SIG-M5 treated with dmso at 0.1 percent for 504 hours (cell line): ENCODE results near the gene PKP3.
"Not testable (repeated sequence)": the region's sequence is repeated elsewhere in the genome, so short reads cannot be mapped to it uniquely, and the experiment has no call there.

Source experiments
- DNase-seq: peaks from one replicate; lab custom pipeline; 2025; ENCODE audit not compliant: unreplicated experiment; lab: John Stamatoyannopoulos, UW

Gene PKP3

DNA sequence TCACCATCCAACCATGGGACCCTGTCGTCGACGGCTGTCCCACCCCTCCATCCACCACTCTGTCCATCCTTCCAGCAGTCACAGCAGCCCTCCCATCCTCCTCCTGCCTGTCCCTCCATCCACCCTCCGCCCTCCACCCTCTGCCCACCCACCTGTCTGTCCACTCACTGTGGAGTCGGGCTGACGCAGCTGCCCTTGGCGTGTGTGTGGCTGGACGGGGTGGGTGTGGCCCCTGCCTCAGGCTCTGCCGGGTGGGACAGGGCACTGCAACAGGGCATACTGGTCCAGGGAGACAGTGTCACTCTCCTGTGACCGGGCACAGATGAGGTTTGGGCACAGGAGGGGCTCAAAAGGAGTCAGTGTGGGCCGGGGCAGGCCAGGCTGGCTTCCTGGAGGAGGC, 1.9 kb downstream of the PKP3 start:
- DNase-seq = no peak

GRCh38 chr11:396511-396947, 2.5 kb downstream of the PKP3 start:
- DNase-seq = no peak

- no peak for DNase-seq
Measured at GRCh38 chr11:396948-397548, 3.0 kb downstream of the PKP3 start.

DNA sequence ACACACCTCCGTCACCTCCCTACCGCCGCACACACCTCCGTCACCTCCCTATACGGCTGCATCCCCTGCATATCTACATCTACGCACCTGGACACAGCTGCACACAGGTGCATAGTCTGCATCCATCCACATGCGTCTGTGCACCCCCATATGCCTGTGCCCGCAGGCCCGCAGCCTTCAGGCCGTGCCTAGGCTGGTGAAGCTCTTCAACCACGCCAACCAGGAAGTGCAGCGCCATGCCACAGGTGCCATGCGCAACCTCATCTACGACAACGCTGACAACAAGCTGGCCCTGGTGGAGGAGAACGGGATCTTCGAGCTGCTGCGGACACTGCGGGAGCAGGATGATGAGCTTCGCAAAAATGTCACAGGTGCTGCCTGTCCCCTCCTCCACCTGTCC, 4.8 kb downstream of the PKP3 start:
- no peak for DNase-seq

GRCh38 chr11:399731-400211, 5.8 kb downstream of the PKP3 start:
- DNase-seq = no peak

DNA sequence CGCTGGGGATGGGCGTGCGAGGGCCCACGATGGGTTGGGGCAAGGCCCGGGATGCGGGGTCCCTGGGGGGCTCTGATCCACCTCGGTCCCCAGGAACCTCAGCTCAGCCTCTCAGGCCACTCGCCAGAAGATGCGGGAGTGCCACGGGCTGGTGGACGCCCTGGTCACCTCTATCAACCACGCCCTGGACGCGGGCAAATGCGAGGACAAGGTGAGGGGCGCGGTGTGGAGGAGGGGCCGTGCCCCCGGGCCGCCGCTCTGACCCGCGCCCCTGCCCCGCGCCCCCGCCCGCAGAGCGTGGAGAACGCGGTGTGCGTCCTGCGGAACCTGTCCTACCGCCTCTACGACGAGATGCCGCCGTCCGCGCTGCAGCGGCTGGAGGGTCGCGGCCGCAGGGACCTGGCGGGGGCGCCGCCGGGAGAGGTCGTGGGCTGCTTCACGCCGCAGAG, 6.3 kb downstream of the PKP3 start:
- DNase-seq = no peak

- not testable (repeated sequence) for DNase-seq
Measured at GRCh38 chr11:401196-401595, 7.2 kb downstream of the PKP3 start.

DNA sequence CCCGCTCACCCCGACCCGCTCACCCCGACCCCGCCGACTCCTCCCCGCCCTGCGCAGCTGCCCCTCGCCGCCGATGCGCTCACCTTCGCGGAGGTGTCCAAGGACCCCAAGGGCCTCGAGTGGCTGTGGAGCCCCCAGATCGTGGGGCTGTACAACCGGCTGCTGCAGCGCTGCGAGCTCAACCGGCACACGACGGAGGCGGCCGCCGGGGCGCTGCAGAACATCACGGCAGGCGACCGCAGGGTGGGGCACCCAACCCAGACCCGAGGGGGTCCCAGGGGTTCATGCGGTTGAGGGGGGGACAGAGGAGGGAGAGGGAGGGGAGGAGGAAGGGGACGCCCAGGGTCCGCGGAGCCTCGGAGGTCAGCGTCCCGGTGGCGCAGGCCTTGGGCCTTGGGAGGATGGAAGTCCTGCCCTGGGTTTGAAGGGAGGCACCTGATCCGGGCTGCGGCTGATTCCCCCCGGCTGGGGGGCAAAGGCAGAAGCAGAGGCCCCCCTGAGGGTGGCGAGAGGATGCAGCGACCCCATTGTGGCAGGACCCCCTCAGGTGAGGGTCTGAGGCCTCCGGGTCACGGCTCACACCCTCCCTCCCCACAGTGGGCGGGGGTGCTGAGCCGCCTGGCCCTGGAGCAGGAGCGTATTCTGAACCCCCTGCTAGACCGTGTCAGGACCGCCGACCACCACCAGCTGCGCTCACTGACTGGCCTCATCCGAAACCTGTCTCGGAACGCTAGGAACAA, 9.2 kb downstream of the PKP3 start:
- no peak for DNase-seq

DNA sequence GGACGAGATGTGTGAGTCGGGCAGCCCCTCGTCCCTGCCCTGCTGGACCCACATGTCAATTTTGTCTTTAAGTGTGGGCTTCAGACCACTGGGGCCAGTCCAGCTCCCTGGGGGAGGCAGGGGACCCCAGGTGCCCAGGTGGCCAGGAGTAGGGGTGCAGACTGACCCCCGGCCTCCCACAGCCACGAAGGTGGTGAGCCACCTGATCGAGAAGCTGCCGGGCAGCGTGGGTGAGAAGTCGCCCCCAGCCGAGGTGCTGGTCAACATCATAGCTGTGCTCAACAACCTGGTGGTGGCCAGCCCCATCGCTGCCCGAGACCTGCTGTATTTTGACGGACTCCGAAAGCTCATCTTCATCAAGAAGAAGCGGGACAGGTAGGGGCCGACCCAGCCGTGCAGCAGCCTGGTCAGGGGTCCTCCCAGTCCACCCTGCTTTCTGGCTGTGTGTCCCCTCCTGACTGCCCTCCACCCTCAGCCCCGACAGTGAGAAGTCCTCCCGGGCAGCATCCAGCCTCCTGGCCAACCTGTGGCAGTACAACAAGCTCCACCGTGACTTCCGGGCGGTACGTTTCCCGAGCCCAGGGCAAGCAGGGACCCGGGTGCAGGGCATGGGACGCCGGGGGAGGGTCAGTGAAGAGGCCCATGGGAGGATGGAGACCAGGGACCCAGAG, 9.9 kb downstream of the PKP3 start:
- DNase-seq = no peak

GRCh38 chr11:404551-405264, 10.7 kb downstream of the PKP3 start:
- no peak for DNase-seq

DNA sequence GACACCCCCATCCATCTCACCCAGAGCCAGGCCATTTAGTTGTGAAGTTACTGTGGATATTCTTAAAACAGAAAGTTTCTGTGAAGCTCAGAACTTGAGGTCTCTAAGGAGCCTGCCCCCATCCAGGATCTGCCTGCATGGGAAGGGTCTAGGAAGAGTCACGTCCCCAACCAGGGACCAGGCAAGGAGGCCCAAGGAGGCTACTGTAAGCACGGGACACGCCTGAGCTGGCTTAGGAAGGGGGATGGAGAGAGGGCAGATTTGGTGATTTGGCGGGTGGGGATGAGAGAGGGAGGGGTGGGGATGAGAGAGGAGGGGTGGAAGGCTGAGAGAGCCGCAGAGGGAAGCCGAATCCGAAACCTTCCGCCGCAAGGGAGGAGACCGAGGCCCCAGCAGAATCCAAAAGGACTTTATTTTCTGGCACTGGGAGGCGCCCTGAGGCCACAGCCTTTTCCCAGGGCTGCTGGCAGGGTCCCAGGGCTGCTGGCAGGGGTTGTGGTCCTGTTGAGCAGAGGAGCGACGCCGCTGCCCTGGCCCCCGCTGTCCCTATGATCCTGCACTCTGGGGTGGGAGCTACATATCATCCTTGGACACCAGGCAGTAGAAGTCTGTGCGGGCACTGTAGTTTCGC, 11.4 kb downstream of the PKP3 start:
- no peak for DNase-seq

- no peak for DNase-seq
Measured at GRCh38 chr11:405954-406795, 12.2 kb downstream of the PKP3 start.

GRCh38 chr11:406796-407650, 13.0 kb downstream of the PKP3 start:
- peak; percentile 82 for DNase-seq

- DNase-seq = no peak
Measured at GRCh38 chr11:407651-408123, 13.7 kb downstream of the PKP3 start.

DNA sequence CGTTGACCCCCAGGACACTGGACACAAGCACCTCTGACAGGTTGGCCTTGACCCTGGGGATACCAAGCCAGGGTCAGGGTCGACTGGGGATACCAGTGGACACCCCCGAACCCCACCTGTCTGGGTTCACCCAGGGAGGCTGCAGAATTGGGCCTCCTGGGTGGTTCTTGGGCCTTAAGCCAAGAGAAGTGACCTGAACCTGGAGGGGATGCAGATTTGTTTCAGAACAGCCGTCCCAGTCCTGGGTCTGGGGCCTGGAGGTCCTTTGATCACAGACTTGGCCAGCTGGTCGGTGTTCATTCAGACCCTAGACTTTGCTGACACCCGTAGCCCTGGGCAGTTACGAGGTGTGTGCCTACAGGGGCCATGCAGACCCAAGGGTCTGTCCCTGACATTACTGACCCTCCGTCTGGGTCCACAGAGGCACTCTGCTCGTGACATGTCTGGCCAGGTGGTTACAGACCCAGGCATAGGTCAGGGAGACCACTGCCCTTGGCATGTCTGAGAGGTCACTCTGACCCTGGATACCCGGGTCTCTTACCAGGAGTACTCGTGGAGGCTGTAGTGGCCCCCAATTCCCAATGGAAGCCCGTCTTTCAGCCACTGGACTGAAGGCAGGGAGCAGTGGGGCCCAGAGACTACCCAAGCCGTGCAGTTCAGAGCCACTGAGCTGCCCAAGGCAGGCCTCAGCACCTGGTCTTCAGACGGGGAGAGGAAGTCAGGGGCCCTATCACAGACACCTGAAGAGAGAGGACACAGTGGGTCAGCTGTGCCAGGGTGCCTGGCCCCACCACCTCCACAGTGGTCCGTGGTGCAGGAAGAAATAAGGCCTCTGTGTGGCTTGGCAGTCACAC, 14.4 kb downstream of the PKP3 start:
- no peak for DNase-seq

GRCh38 chr11:409008-409599, 15.1 kb downstream of the PKP3 start:
- no peak for DNase-seq

- no peak for DNase-seq
Measured at GRCh38 chr11:409600-410483, 15.8 kb downstream of the PKP3 start.
